Measurements from ENCODE around the gene SH3PXD2A.

- TF ChIP-seq CTCF (IDR thresholded peaks at IDR 0.05; ENCODE audit: borderline replicate concordance, extremely low read depth, low read length, poor library complexity, severe bottlenecking) (no peak), EZH2 (IDR thresholded peaks at IDR 0.05; ENCODE audit: borderline replicate concordance, low read depth, low read length, severe bottlenecking) (no peak)
Observed at GRCh38 chr10:103676851-103677417, 178.4 kb downstream of the SH3PXD2A start.

Measured in DND-41 (cell line).